CD4-positive, alpha-beta T cell treated with Interleukin-15 for 1 hour (primary cell): Measurements from ENCODE around the gene ZFP36L2.

ENCODE experiments used
- DNase-seq: peaks from one replicate; pipeline ENCODE4 v3.0.0-alpha.2; 2020

Gene ZFP36L2

GRCh38 chr2:43222475-43223309, 3.7 kb downstream of the ZFP36L2 start:
- no peak for DNase-seq

GRCh38 chr2:43221763-43222474, 4.5 kb downstream of the ZFP36L2 start:
- DNase-seq = peak; percentile 70

DNA sequence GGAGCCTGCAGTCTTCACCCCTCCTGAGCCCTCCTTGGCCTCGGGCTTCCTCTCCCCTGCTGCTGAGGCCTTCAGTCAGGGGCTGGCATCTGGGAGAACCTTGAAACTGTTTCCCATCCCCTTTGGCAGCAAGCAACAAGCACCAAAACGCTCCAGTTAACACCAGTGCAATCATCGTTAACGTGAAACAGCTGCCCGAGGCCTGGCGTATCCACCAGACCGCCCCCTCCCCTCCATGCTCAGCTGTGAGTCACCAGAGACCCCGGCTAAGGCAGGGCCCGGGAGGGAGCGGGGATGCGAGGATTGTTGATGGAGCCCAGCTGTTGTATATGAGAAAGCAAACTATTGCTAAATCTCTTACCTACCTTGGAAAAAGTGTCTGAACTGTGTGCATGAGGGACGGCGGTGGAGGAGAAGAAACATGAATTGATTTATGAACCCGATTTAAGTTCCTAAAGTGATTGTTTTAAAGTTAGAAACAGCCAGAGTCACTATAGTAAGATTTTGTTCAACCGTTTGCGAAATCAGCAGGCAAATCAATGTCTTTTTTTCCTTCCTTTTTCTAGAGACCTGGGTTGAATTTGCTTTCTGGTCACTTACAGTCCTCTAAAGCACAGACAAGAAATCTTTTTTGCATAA, 5.2 kb downstream of the ZFP36L2 start:
- DNase-seq = peak; percentile 49

DNA sequence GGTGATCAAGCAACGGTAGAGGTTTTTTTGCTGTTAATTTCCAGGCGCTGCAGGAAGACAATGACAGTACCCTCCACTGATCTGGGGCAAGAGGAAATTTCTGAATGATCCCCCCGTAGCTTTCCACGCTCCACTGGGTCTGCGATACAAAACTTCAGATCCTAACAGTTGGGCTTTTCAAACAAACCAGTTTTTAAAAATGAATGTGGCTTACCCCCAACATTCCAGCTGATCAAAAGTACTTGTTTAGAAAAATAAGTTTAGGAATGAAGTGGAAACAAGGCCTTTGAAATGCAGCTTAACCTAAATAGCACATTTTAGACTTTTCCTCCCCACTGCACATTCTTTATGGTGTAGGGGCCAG, 5.7 kb downstream of the ZFP36L2 start:
- no peak for DNase-seq

DNA sequence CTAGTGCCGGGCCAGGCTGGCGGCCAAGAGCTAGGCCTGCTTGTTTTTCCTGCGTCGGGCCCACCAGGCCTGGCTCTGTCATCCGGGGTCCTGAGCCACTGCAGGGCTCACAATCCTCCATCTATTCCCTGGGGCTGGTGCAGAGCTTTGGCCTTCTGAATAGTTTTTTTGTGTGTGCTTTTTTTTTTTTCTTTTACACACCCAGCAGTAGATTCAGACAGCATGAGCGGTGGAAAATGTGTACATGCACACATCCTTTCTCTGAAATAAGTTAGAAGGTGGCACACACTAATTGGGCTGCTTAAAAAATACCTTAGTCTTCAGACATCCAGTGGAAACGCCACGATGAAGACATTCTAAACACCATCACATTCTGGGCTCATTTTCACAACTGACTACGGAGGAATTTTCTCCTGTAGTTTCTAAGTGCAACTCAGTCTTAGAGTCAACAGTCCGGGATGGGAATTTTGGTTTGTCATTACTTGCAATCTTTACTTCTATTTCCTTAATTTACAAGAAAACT, 6.1 kb downstream of the ZFP36L2 start:
- no peak for DNase-seq

DNA sequence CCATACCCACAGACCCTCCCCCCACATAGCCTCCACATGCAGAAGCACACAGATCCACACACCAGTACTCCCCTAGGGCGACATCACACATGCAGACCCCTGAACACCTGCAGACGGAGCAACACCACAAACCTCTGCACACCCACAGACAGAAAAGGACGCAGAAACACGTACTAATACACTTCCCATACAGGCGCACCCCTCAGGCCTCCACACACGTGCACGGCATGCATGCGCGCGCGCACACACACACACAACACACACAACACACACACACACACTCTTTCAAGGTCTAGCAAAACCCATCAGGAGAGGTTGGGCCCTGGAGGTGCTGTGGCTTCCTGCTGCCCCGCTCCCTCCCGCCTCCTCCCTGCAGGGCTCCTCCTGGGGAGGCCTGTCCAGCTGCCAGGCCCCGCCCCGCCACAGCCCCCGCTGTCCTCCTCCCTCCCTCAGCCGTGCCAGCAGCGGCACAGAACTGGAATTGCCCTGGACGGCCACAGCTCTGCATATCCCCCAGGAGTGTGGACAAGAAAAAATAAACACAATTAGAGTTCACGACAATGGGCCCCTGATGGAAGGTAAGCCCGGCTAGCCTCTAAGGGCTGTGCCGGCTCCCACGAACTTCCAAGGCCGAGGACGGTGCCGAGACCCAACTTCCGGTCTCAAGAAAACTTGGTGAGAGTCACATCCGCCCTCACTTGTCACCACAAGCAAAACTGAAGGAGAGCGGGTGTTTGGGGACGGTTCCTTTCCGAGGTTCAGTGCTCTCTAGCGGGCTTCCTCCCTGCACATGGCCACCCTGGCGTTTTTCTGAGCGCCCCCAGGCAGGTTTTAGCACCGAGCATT, 6.8 kb downstream of the ZFP36L2 start:
- peak; percentile 83 for DNase-seq

DNA sequence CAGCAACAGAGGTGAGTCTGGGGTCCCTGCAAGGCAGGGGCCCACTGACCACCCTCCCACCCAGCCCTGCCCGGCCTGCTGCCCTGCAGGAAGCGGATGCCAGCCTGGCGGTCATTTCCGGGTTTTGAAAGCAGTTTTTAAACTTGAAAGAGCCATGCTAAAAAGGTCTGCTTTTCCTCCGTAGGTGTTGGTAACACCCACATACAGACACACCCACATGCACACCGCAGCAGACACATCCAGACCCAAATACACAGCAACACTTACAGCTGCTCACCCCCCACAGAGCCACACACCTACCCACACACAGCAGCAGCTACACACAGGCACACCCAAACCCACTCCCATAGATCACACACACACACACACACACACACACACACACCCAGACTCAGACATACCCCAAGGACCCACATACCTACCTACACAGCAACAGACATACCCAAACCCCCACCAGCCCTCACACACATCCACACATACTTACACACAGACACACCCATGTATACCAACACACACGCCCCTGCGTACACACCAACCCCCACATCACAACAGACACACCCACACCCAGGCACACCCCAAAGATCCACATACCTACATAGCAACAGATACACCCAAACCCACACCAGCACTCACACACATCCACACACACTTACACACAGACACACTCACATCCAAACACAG, 7.6 kb downstream of the ZFP36L2 start:
- DNase-seq = peak; percentile 93

- no peak for DNase-seq
Observed at GRCh38 chr2:43218155-43218701, 8.2 kb downstream of the ZFP36L2 start.

DNA sequence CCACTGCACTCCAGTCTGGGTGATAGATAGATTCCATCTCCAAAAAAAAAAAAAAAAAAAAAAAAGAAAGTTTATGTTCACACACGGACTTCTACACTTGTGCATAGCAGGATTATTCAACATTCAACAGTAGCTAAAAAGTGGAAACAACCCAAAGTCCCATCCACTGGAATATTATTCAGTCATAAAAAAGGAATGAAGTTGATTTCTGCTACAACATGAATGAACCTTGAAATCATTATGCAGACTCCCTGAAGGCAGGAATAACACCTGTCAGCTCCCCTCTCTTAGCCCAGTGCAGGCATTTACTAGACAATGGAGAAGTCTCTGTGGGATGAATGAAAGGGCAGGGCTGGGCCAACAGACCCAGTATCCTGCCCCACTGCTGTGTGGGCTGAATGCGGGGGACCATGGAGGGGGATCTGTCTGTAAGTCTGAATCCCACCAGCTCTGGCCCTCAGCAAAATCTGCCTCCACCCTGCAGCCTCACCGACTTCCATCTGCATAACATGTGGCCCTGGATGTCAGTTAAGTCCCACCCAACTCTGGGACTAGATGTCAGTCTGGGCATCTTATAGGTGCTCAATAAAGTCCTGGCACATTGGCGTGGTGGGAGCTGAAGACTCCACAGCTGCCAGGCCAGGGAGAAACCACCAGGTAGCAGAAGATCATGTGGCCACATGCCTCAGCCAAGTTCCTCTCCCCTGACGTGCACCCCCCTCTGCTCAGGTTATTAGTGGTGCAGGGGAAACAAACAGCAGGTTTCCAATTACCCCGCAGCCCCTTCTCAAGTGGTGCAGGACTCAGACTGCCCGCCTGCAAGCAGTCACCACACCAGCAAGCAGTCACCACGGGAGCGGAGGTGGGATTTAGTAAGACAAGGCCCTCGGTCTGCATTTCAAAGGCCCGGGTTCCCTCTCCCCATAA, 8.9 kb downstream of the ZFP36L2 start:
- DNase-seq = peak; percentile 38

- DNase-seq = no peak
Observed at GRCh38 chr2:43216629-43217028, 9.8 kb downstream of the ZFP36L2 start.

GRCh38 chr2:43215673-43216255, 10.6 kb downstream of the ZFP36L2 start:
- no peak for DNase-seq

- no peak for DNase-seq
Observed at GRCh38 chr2:43214253-43214652, 12.2 kb downstream of the ZFP36L2 start.

GRCh38 chr2:43212931-43213330, 13.5 kb downstream of the ZFP36L2 start:
- DNase-seq = peak; percentile 61

DNA sequence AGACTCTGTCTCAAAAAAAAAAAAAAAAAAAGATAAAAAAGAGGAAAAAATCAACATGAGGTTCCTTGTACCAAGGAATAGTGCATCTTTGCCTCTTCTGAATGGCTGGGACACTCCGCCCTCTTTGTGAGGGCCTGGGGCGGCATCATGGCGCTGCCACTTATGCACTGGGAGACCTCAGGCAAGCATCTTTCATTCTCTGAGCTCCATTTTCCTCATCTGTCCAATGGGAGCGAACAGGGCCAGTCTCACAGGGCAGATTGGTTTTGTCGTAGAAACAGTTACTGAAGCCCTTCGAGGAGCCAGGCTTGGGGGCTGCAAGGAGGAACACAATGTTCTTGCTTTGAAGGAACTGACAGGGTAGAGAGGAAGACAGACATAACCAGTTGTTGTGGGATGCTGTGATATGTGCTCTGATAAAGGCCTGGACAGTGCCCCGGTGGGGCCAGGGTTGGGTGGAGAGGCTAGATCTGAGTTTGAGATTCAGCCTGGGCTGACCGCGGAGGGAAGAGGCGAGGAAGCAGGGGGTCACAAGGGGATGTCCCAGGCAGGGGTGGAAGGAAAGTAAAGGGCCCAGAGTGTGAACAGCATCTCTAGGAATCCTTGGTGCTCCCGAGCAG, 14.1 kb downstream of the ZFP36L2 start:
- DNase-seq = no peak

DNA sequence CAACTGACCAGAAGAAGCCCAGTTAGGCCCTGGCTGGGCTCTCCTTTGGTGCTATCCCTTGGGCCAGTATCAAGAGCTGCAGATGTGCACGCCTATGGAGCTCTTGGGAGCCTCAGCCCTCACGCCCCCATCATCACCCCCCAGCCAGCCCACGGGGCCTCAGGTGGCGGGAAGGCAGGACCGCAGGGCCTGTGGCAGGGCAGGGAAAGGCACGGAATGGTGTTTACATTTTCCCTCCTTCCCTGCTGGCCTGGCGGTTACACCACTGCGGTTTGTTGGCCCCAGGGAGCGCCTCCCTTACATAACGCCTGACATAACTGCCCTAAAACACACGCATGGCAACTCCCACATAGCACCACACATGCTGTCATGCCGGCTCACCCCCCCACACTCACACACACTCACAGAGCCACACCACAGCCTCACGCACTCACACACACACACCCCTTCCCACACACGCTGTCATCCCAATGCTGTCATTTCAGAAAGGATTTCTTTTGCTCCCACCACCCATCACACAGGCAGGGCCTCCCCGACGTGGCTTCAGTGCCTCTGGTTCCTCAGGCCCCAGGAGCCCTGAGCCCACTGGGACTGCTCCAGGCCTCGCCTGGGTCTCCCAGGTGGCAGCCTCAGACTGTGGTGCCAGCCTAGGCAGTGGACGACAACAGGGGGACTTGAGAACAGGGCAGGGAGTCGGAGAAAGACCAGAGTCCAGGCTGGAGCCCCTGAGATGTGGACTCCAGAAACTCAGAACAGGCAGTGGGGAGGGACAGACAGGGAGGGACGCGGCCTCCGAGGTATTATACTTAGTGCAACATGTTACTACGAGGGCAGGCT, 15.7 kb downstream of the ZFP36L2 start:
- peak; percentile 73 for DNase-seq

- DNase-seq = no peak
Observed at GRCh38 chr2:43210125-43210466, 16.3 kb downstream of the ZFP36L2 start.

- no peak for DNase-seq
Observed at GRCh38 chr2:43209204-43209717, 17.1 kb downstream of the ZFP36L2 start.

GRCh38 chr2:43207553-43208300, 18.7 kb downstream of the ZFP36L2 start:
- DNase-seq = no peak
